Measurements from ENCODE around the gene RAP1GAP.
"Not testable (repeated sequence)": the region's sequence is repeated elsewhere in the genome, so short reads cannot be mapped to it uniquely, and the experiment has no call there.

Gene RAP1GAP

DNA sequence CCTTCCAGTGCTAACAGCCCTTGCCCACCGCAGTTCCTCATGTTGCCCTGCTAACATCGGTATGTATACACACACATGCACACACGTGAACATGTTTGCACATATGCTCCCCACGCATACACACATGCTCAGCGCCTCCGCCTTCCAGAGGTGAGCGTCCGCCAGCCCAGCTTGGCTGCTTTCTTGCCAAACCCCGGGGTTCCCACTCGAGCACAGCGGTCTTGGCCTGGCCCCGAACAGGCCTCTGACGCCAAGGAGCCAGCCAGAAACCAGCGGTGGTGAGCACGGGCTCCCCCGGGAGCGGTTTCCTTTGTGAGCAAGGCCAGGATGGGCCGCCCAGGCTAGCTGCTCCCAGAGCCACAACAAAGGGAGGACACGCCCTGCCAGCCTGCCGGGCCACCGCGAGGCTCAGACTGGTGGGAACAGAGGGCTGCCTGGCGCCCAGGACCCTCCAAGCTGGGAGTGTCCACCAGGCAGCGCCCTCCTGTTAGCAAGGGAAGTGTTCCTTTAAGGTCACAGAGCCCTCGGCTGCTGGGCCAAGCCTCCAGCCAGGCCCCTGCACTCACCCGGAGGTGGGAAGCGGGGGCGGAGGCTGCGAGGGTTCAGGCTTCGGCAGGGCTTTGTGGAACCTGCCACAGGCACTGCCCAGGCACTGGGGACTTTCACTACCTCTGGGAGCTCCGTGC lies 94.5 kb downstream of the RAP1GAP start:
- DNase-seq, result peak in 3 of 56 donors; percentile 31 to 53 (median 38)

DNA sequence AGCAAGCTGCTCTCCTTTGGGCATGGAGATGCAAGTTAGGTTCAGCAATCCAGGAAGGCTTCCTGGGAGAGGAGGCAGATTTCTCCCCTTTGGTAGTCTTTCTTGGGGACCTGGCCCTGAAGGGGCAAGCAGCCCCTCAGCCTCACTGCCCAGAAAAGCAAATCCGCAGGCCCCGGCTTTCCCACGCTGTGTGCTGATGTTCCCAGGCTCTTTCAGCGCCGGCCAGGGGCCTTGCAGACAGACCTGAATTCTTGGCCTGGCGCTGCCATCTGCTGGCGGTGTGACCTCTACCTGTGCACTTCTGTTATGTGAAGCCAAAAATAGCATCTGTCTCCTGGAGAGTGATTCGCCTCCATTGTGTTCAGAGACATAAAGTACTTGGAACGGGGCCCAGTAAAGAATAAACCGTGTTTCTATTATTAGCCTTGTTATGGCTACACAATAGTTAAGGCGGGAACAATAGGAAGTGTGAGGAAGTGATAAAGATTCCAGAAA lies 95.1 kb downstream of the RAP1GAP start:
- DNase-seq, result peak in 19 of 56 donors; percentile 9 to 65 (median 38)

DNA sequence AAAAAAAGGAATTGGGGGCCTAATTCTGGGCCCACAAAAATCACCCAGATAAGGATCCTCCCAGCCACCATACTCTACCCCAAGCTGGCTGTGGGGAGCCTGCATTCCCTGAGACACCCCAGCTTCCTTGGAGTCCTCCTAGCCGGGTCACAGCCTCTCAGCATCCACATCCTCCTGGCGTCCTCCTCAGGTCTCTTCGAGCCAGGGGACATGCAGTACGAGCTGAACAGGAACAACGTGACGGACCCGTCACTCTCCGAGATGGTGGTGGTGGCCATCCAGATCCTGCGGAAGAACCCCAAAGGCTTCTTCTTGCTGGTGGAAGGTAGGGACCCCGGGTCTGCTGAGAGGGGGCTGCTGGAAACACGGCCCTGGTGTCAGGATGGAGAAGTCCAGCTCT lies 95.7 kb downstream of the RAP1GAP start:
- DNase-seq, result no peak

DNA sequence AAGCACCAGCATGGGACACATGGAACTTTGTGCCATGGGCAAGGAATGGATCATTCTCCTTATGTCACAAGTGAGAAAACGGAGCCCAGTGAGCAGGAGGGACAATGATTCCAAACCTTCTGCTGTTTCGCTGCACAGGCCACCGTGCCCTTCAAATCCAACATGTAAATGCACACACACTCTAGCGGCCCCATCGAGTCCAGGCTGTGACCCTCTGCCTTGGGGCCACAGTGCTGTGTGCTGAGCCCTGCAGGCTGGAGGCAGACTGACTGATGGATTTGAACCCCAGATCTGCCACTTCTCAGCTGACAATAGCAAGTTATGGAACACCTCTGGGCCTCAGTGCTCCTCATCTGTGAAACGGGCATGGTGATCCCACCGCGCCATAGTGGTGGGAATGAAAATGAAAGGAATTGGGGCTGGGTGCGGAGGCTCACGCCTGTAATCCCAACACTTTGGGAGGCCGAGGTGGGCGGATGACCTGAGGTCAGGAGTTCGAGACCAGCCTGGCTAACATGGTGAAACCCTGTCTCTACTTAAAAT lies 96.4 kb downstream of the RAP1GAP start:
- no peak for DNase-seq

DNA sequence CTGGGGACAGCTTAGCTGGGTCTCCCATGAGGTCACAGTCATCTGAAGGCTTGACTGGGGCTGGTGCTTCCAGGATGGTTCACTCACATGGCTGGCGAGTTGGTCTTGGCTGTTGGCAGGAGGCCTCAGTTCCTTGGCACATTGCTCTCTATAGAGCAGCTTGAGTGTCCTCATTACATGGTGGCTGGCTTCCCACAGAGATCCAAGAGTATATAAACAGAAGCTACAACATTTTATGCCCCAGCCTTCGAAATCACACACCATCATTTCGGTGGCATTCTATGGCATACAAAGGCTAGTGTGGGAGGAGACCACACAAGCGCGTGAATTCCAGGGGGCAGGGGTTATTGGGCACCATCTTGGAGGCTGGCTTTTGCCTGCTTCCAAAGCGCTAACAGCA lies 96.9 kb downstream of the RAP1GAP start:
- no peak for DNase-seq

DNA sequence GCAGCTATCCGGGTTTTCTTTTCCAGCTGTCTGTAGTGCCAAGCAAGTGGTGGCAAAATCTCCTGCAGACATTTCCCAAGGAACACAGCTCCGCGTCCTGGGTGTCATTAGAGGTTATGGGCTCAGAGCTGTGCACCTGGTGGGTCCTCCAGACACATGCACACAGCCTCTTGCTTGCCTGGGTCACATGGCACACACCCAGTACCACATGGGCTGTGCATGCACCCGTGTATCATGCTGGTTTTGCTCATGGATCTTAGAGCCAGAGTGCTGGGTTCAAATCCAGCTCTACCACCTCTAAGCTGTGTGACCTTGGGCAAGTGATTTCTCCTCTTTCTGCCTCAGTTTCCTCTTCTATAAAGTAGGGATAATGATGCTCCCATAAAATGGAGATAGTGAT lies 98.3 kb downstream of the RAP1GAP start:
- no peak for DNase-seq

DNA sequence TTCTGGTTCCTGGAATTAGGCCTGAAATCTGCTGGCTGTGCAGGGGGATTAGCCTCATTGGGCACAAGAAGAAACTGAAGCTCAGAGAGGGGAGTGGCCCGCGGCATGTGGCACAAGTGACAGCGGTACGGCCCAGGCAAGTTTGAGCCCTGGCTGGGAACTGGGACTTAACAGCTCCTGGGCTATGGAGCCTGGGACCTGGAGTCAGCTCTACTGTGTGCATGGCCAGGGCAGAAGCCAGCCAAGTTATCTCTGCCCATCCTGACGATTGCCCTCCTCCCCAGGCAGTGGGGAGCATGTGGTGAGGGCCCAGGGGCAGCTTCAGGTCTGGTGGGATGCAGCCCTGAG lies 98.7 kb downstream of the RAP1GAP start:
- no peak for DNase-seq

DNA sequence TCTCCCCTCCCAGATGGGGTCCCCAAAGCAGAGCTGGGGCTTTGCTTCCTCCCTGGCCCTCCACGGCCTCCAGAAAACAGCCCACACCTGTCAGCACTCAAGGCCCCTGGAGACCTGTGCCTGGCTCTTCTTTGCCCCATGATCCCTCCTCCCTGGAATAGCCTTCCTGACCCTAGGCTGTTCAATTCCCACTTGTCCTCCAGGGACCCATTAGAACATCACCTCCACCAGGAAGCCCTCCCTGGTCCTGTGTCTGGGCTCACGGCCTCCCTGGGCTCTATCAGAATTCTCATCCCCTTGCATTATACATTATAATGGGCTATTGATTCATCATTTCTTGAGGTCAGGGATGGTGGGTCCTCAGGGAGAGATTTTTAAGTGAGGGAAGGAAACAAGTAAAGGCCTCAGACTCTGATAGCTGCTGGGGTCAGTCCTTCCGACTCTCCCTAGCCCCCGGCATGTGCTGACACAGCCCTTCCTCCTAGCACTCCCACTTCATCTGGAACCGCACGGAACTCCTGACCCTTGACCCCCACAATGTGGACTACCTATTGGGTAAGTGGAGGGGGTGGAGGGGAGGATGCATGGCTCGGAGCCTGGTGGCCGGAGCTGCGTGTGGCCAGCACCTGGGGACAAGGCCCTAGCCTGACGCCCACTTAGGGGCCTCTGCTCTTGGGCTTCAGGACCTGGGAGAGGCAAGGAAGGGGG lies 99.2 kb downstream of the RAP1GAP start:
- DNase-seq, result no peak

DNA sequence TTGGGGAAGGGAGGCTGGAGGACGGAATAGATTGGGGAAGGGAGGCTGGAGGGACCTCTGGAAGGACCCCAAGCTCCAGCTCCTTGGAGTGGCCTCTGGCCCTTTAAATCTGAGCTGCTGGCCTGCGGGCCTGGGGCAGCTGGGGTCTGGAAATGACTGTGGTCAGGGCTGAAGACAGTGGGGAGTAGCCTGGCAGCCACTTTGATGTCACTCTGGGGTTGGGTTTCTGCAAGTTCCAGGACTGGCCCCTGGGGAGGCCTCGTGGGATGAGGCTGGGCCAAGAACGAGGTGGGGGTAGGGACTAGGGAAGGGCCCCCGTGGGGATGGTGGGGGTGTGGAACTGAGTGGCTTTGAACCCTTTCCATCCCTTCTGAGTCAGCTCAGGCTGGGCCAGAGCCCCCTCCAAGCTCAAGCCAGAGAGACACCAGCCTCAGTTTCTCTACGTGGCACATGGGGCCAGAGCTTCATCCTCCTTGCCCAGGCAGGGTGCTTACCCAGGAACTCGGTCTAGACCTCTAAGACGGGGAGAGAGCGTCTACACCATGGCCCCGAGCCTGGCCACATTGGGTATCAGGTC lies 100.3 kb downstream of the RAP1GAP start:
- DNase-seq, result no peak

DNA sequence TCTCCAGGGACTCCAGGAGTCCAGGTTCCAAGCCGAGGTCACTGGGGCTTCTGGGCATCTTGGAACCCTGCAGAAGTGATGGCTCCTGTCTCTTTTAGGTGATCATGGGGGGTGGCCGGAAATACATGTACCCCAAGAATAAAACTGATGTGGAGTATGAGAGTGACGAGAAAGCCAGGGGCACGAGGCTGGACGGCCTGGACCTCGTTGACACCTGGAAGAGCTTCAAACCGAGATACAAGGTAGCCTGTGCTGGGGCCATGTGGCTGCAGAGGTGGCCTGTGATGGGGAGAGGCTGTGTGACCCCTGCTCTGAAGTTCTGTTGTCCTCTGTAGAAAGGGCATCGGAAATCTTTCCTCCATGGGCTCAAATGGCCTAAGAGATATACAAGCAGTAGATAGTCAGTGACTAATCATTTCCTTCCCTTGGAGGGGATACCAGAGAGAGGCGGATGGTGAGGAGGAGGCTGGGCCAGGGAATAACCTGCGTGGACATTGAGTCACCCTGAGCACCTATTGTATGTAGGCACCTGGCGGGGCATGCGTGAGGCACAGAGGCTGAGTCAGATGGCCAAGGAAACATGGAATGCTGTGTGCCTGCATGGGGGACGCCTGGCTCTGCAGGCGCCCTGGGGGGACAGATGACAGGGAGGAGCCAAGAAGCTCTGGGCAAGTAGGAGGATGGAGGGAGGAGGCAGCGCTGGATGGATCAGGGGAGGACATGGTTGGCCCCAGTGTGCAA lies 101.0 kb downstream of the RAP1GAP start:
- DNase-seq, result no peak

DNA sequence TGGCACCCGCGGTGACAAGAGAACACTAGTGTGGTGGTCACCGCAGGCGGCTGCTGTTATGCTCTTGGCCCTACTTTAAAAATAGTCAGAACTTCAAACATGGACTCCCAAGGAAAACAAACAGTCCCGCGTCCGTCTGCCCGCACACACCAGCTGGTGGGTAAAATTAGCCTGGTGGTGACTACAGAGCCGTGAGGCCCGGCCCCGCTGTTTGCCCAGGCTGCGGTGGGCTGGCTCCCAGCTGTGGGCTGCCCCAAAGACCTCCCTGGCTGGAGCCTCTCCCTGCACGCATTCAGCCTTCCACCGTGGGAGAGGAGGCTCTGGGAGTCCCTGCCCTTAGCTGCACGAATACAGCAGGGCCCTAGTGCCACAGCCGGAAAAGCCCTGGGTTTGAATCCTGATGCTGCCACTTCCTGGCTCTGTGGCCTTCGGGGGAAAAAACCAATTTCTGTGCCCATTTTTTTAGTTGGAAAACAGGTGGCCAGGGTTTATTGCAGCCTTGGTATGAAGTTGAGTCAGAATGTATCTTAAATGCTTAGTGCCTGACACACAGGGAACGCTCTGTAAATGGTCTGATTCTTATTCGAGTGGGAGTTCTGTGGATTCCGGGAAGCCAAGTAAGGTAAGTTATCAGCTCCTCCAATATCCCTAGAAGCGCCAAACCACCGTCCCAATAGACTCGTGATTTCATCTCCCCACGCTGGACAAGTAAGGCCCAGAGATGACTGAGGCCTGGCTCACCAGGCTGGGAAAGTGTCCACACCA lies 101.7 kb downstream of the RAP1GAP start:
- no peak for DNase-seq

DNA sequence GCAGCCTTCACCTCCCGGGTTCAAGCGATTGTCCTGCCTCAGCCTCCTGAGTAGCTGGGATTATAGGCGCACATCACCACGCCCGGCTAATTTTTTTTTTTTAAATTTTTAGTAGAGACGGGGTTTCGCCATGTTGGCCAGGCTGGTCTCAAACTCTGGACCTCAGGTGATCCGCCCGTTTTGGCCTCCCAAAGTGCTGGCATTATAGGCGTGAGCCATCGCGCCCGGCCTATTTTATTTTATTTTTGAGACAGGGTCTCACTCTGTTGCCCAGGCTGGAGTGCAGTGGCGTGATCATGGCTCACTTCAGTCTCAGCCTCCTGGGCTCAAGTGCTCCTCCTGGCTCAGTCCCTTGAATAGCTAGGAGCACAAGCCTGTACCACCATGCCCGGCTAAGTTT lies 102.8 kb downstream of the RAP1GAP start:
- DNase-seq, result not testable (repeated sequence)

DNA sequence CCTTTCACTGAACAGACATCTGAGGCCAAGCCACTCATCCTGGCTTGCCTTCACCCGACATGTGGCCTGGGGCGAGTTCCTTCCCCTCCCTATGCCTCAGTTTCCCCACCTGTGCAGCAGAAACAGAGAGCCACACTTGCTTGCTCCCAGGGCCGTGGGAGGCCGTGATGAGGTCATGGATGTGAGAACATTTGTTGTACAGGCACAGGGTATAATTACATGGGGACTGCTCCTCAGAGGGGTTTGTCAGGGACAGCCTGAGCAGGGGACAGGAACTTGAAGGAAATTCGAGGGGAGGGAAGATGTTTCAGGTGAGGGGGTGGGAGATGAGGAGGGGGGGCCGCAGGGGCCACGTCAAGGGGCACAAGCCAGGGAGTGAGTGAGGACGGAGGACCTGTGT lies 103.9 kb downstream of the RAP1GAP start:
- DNase-seq, result no peak

DNA sequence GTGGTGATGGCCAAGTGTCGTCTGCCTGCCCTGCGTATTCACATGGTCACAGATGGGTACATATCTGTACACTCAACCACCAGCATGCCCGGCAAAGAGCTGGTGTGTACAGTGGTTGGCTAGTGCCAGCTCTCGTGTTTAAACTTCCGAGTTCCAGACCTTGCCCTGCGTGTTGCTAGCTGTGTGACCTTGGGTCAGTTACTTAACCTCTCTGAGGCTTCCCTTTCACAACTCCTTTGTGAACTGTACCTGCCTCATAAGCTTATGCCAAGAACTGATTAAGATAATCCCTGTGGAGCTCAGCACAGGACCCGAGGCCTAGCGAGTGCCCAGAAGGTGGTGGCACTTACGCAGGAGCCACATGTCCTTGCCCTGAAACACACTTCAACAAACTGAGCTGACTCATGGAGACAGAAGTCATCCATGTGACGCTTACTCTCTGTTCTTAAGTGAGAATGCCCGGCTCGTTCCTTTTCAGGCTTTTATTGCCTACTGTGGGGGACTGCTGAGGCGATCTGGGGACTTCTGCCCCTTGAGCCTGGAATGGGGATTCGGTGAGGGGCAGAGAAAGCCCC lies 104.5 kb downstream of the RAP1GAP start:
- DNase-seq, result no peak

DNA sequence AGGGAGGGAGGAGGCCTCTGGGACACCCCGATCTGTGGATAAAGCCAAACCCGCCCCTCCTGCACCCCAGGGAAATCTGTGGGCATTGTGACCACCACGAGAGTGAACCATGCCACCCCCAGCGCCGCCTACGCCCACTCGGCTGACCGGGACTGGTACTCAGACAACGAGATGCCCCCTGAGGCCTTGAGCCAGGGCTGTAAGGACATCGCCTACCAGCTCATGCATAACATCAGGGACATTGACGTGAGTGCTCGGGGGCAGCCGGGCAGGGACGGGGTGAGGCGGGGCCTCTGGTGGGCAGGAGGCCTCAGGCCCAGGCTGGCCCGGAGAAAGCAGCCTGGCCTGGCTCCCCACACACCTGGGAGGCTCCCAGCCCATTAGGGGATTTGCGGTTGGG lies 105.2 kb downstream of the RAP1GAP start:
- no peak for DNase-seq

DNA sequence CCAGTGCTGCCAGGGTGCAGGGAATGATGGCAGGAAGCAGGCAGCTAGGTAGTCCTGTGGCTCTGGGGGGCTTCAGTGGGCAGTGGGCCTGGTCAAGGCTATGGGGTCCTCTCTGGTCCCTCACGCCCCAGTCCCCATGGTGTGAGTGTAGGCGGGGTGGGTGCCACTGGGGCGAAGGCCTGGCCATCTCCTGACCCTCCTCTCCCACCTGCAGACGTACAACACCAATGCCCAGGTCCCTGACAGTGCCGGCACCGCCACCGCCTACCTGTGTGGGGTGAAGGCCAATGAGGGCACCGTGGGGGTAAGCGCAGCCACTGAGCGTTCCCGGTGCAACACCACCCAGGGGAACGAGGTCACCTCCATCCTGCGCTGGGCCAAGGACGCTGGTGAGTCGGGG lies 106.3 kb downstream of the RAP1GAP start:
- no peak for DNase-seq

DNA sequence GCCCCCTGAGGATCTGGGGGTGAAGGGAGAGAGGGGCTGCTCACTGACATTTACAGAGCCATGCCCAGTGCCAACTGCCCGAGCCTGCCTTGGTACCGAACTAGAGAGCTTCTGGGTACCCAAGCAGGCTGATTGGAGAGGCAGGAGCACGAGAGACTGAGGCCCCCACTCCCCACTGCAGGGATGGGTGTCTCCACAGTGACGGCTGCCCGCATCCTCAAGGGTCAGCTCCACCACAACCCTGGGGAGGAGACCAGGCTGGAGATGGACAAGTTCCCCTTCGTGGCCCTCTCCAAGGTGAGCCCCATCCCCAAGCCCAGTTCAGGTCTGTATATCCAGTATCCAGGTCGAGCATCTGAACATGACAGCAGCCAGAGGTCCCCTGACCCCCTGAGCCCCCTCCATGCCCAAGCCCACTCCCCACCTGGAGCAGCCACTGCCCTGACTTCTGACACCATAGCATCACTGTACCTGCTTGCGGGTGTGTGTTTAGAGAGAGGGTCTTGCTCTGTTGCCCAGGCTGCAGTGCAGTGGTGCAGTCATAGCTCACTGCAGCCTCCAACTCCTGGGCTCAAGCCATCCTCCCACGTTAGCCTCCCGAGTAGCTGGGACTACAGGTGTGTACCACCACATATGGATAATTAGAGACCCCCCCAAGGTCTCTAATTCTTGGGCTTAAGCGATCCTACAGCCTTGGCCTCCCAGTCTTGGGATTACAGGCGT lies 108.1 kb downstream of the RAP1GAP start:
- no peak for DNase-seq

DNA sequence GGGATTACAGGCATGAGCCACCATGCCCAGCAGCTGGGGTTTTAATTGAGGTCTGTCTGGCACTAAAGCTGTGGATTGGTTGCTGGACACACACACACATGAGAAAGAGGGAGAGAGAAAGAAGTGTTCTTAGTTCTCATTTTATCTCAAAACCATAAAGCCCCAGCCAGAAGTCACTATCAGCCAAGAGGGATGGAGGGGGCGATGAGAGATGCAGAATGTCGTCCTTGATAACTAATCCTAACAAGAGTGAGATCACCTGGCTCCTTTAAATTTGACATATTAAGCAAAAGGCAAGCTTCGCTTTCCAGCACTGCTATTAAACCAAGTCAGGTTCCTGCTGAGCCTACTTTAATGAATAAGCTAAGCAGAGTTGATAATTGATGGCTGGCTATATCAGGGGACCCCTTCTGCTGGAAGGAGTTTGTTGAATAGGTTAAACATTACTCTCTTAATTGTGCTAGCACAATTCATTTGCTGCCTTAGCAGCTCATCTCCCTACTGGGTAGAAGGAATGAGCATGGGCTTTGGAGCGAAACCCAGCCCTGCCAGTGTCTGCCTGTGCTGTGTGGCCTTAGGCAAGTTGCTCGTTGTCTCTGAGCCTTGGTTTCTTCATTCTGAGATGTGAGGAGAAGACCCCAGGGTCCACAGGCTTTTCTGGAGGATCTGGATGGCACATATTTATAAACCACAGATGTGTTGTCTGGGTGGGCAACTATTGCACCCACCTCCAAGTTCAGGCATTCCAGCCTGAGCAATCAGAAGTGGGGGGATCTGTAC lies 109.2 kb downstream of the RAP1GAP start:
- DNase-seq, result no peak

Measured in amygdala (tissue), 56 donors.